Colonic mucosa (tissue), 4 donors: Measurements from ENCODE around the gene ANAPC2. TPM values are rescaled to one million over a fixed set of nuclear protein-coding genes. Genes with fewer than 3 reads are reported as not detected.

Source experiments
- DNase-seq: peaks from one replicate; pipeline ENCODE4 v3.0.0-alpha.2; 2020
- H3K27ac ChIP-seq: fragments of 200-600 bp; one replicate; pipeline ENCODE4 v1.8.0; 2021
- H3K27me3 ChIP-seq: fragments of 200-600 bp; one replicate; pipeline ENCODE4 v1.8.0; 2021
- H3K36me3 ChIP-seq: fragments of 200-600 bp; one replicate; pipeline ENCODE4 v1.8.0; 2021
- H3K4me1 ChIP-seq: fragments of 200-600 bp; one replicate; pipeline ENCODE4 v1.8.0; 2021; ENCODE audit warnings: mild to moderate bottlenecking
- H3K4me3 ChIP-seq: fragments of 200-600 bp; one replicate; pipeline ENCODE4 v1.8.0; 2021
- H3K9ac ChIP-seq, 2 donors: one replicate each; pipeline ENCODE4 v1.7.0; 2013; ENCODE audit warnings: control low read depth in 2 of 2, low read depth in 2 of 2, low read length in 2 of 2
- H3K9me3 ChIP-seq: fragments of 200-600 bp; one replicate; pipeline ENCODE4 v1.8.0; 2021
- intact Hi-C: fragments of 100-400 bp; cut with DNase I; formaldehyde crosslinking; loops from one replicate; pipeline ENCODE4 v1.14.1; 2022
- total RNA-seq, 2 donors: library from RNA; stranded (reverse); fragmentation: NEBNext Ultra II Directional in 1 of 2; extraction: Animal tissue kit (Norgen Biotek cat#: 25700) in 1 of 2; gene quantifications; one replicate each; pipeline ENCODE4 v1.2.1, GENCODE V29; 2021
- TF ChIP-seq, protein P1 (sequence below): fragments of 200-600 bp; IDR thresholded peaks from one replicate; pipeline ENCODE4 v1.8.0; 2022; ENCODE audit warnings: antibody characterized with exemption, mild to moderate bottlenecking
- donor health status: healthy.
- donor health status: DM: no; HTN: no; CAD: no.
- donor health status: DM: no; HTN: no; CAD: no.

ANAPC2 gene
- total RNA-seq, 2 donors from 2014 or later, result 33.8 to 67.8 TPM

DNA sequence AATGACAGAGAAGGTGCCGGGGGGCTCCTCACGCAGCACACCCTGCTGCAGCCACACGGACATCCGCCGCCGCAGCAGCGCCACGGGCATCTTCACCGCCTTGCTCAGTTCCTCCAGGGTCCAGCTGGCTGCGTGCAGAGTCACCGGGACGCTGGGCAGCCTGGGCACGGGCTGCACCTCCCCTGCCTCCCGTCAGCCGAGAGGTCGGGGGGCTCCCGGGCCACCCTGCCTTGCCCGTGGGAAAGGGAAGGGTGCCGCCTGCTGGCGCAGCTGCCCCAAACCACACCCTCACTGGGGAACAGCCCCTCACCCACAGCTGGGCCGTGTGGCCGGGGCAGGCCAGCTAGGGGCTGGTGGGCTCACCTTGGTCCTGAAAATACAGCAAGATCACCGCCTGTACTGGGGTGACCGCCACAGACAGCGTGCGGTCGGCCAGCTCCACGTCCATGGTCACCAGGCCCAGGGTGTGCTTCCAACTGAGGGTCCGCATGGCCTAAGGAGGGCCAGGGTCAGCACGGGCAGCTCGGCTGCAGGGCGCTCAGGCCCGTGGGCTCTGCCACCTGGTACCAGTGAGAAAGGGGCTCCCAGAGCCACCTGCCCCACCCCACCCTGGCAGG, 12.9 kb downstream of the ANAPC2 start:
- Histone ChIP-seq H3K4me1 (peaks cover 4% of the 10 kb centered on the region), H3K27ac (no peak overlapping the region), H3K9me3 (no peaks in the 10 kb centered on the region), H3K27me3 (peaks cover 13% of the 10 kb centered on the region), H3K36me3 (no peaks in the 10 kb centered on the region), H3K4me3 (no peak overlapping the region), H3K9ac (no peak overlapping the region)
- DNase-seq, result no peak
- intact Hi-C loops, result no loop called here
- TF ChIP-seq, protein P1, sequence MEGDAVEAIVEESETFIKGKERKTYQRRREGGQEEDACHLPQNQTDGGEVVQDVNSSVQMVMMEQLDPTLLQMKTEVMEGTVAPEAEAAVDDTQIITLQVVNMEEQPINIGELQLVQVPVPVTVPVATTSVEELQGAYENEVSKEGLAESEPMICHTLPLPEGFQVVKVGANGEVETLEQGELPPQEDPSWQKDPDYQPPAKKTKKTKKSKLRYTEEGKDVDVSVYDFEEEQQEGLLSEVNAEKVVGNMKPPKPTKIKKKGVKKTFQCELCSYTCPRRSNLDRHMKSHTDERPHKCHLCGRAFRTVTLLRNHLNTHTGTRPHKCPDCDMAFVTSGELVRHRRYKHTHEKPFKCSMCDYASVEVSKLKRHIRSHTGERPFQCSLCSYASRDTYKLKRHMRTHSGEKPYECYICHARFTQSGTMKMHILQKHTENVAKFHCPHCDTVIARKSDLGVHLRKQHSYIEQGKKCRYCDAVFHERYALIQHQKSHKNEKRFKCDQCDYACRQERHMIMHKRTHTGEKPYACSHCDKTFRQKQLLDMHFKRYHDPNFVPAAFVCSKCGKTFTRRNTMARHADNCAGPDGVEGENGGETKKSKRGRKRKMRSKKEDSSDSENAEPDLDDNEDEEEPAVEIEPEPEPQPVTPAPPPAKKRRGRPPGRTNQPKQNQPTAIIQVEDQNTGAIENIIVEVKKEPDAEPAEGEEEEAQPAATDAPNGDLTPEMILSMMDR, result no peak

DNA sequence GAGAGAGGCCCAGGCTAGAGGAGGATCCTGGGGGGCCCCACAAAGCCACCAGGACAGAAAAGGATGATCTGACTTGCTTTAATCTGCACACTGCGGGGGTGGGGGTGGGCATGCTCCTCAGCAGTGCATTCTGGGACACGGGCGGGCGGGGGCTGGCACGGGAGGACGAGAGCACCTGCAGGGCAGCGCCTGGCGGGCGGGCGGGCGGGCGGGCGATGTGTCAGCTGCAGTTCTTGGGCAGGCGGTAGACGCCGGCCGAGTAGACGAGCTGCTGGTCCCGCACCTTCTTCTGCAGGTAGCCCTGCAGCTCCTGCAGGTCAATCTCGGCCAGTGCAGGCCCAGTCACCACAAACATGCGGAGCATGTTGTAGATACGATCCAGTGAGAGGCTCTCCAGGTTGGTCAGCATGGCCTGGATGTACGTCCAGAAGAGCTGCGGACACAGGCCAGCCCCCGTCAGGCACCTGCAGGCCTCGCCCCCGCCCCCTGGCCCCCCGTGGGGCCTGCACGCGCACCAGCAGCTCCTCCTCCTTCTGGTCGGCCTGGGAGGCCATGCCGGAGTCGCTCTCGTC, 13.6 kb downstream of the ANAPC2 start:
- Histone ChIP-seq H3K4me3 (no peak overlapping the region), H3K9me3 (no peaks in the 10 kb centered on the region), H3K27ac (no peak overlapping the region), H3K27me3 (peaks cover 20% of the 10 kb centered on the region), H3K4me1 (peaks cover 9% of the 10 kb centered on the region), H3K36me3 (no peaks in the 10 kb centered on the region), H3K9ac (no peak overlapping the region)
- DNase-seq, result no peak
- intact Hi-C loops, result no loop called here
- TF ChIP-seq, protein P1, result no peak

DNA sequence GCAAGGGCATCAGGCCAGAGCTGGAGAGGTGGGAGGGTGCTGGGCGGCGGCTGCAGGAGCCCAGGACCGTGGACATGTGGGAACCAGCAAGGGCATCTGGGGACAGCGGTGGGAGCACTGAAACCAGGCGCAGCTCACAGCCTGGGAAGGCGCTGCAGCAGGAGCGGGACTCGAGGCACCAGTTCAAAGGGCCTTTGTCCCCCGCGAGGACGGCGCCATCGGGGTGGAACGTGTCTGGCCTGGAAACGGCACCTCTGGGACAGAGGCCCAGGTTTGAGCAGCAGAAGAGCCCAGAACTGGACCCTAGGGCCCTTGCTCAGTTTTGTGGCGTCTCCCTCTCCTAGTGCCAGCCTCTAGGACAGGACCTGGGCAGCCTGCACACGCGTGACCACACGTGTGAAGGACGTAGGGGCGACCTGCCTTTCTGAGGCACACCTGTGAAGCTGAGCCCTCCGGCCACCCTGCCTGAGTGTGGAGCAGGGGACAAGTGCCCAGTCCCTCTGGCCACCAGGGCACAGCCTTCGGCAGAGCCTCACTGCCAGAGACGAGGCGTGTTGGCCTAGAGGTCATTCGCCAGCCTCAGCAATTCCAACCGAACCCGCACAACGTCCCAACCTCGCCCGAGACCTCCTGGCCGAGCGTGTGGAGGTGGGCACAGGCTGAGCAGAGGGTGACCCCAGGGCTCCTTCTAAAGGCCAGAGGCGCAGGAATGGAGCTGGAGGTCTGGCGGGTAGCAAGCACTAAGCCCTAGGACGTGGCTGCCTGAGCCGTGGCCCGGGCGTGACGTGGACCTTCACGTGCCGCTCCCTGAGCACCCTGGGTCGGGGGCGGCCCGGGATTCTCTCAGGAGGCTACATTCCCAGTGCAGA, 14.3 kb downstream of the ANAPC2 start:
- intact Hi-C loops, result no loop called here
- peaks cover 27% of the 10 kb centered on the region for H3K27me3 ChIP-seq
- peak overlapping the region; percentile 32 for H3K27ac ChIP-seq

DNA sequence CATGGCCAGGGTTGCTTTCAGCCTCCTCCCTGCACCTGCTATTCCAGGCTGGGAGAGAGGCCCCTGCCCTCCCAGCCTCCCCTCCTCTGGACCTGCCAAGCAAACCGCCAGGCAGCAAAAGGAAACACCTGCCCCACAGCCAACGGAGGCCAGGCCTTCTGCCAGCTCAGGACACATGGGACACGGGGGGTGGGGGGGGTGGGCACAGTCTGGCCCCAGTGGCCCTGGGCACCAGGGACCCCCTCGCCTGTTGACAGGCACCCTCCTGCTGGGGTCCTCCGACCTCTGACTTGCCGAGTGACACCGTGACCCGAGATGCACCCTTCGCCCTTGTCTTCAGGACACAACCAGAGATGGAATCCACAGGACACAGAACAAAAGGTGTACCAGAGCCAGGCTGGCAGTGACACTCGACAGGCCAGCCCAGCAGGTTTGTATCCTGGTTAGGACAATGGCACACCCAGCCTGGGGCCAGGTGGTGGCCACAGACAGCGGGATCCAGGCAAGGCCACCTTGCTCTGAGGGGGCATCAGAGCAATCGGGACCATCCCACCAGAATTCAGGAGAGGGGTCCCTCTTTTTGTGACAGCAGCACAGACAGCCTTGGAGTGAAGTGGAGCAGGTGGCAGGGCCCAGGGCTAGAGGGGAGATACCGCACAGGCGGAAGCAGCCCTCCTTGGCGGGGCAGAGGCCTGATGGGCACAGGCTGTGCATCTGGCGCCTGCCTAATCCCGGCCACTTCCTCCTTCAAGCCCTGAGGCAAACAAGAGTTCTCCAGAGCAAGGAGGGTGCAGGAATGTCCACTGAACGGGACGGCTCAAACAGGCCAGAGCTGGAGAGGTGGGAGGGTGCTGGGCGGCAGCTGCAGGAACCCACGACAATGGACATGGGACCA, 15.2 kb downstream of the ANAPC2 start:
- H3K4me3 ChIP-seq, result no peak overlapping the region
- intact Hi-C loops, result no loop called here
- no peaks in the 10 kb centered on the region for H3K9me3 ChIP-seq
- peaks cover 14% of the 10 kb centered on the region for H3K4me1 ChIP-seq
- TF ChIP-seq, protein P1, result no peak
- H3K27ac ChIP-seq, result peak overlapping the region; percentile 32
- H3K9ac ChIP-seq, result peak overlapping the region in 1 of 2 donors; percentile 9
- H3K36me3 ChIP-seq, result no peaks in the 10 kb centered on the region
- DNase-seq, result peak; percentile 43
- peaks cover 35% of the 10 kb centered on the region for H3K27me3 ChIP-seq

More for the DNA sequence above, 14.3 kb downstream of the ANAPC2 start:
- TF ChIP-seq, protein P1, result no peak
- H3K4me3 ChIP-seq, result no peak overlapping the region
- H3K4me1 ChIP-seq, result peaks cover 11% of the 10 kb centered on the region
- no peaks in the 10 kb centered on the region for H3K9me3 ChIP-seq
- DNase-seq, result no peak
- peak overlapping the region in 1 of 2 donors; percentile 26 for H3K9ac ChIP-seq
- no peaks in the 10 kb centered on the region for H3K36me3 ChIP-seq
